Measurements from ENCODE around the gene TTC34.

GRCh38 chr1:2636733-2637132, 164.8 kb downstream of the TTC34 start:
- no peak for TF ChIP-seq REST (IDR thresholded peaks at IDR 0.05; ENCODE audit: low read depth, low read length)
- no peak for TF ChIP-seq ZBED1 (IDR thresholded peaks at IDR 0.05; ENCODE audit: borderline replicate concordance)
- TF ChIP-seq CREM (IDR thresholded peaks at IDR 0.05; ENCODE audit: low read depth) = no peak
- no peak for TF ChIP-seq CEBPZ (IDR thresholded peaks at IDR 0.05; ENCODE audit: low read depth, low read length)
- no peak for TF ChIP-seq MTA3 (IDR thresholded peaks at IDR 0.05; ENCODE audit: borderline replicate concordance, low read length)

All from GM12878 (cell line).